Muscle of arm (tissue), 12 donors: Measurements from ENCODE around the gene STIM1. TPM values are rescaled to one million over a fixed set of nuclear protein-coding genes. Genes with fewer than 3 reads are reported as not detected.

Experiments
- DNase-seq: peaks from one replicate; pipeline ENCODE4 v3.0.0-alpha.2; 2013
- polyA plus RNA-seq, 12 donors: library from polyadenylated mRNA; unstranded; fragments of 120-200 nt; gene quantifications; one replicate each; pipeline ENCODE4 v1.2.1, GENCODE V29; 2013; ENCODE audit not compliant: insufficient read length in 12 of 12

STIM1 gene
- polyA plus RNA-seq, 12 donors, result 55.0 to 120 (median 103) TPM; not detected in 1

- DNase-seq, result peak; percentile 65
These were observed 91.6 kb downstream of the STIM1 start for GRCh38 chr11:3947061-3947460.

DNA sequence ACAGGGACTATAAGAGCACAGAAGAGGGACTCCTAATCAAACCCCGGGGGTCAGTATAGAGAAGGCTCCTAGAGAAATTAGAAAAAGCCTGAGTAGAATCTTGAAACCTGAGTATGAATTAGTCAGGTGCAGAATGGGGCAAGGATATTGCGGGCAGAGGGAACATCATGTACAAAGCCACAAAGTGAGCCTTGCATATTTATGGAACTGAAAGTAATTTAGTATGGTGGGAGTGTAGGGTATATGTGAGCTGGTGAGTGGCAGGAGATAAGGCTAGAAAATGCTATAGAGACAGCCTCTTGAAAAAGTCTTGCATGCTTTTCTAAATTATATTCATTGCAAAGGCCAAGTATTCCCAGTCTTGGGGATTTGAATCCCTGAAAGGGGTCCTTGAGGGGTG lies 93.7 kb downstream of the STIM1 start:
- DNase-seq, result no peak

- no peak for DNase-seq
These were observed 95.7 kb downstream of the STIM1 start for GRCh38 chr11:3950996-3951660.

- DNase-seq, result no peak
These were observed 97.3 kb downstream of the STIM1 start for GRCh38 chr11:3952715-3953114.

DNA sequence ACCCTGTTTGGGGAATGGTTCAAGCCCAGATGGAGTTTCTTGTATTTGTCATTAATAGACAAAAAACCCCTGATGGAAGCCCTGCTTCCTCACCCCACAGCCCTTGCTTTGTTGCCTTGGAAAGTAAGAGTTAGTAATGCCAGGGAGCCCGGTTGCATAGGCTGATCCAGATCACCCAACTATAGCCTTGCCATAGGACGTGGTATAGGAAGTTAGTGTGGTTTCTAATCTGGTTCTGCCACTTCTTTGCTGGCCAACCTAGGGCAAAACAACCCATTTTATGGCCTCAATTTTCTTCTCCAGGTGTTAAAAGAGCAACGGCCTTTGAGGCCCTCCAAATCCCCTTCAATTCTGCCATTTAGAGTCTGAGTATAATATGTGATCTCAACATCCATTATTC lies 97.9 kb downstream of the STIM1 start:
- no peak for DNase-seq

DNA sequence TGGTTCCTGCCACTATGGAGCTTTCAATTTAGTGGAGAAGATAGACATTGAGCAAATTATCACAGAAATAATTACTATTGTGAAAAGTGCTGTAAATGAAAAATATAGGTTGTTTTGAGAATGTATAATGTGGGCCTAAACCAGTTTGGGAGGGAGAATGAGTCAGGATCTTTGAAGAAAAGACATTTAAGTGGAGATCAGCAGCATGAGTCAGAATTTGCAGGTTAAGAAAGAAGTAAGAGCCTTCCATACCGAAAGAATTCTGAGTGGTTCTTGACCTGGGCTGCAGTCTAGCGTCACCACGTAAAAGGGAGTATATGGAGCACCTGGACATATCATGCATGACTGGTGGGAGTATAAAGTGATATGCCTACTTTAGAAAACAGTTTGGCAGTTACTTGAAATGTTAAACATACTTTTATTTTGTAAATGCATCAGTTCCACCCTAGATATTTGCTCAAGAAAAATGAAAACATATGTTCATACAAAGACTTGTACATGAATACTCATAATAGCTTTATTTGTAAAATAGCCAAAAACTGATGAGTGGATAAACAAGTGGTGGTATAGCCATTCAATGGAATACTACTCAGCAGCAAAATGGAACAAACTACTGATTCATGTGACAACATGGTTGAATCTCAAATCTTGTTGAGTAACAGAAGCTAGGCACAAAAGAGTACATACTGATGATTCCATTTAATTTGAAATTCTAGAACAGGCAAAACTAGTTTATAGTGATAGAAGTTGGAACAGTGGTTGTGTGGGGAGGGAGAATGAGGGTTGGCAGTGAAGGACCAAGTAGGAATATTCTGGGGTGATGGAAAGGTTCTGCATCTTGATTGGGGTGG lies 99.2 kb downstream of the STIM1 start:
- no peak for DNase-seq

DNA sequence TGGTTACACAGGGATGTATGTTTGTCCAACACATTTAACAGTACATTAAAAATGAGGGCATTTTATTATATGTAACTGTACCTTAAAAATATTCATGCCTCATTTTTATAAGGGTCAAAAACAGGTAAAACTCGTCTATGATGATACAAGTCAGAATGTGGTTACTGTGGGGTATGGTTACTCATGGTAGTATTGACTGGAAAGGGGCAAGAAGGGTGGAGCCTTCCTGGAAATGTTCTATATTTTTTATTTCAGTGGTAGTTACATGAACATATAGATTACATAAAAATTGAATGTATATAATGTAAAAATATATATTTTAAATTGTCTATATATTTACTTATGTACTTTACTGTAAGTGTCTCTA lies 99.8 kb downstream of the STIM1 start:
- DNase-seq, result no peak

- no peak for DNase-seq
These were observed 100.6 kb downstream of the STIM1 start for GRCh38 chr11:3956038-3956437.

GRCh38 chr11:3956748-3957147 lies 101.3 kb downstream of the STIM1 start:
- DNase-seq, result no peak

- DNase-seq, result no peak
These were observed 102.0 kb downstream of the STIM1 start for GRCh38 chr11:3957437-3957836.

GRCh38 chr11:3958281-3958680 lies 102.8 kb downstream of the STIM1 start:
- DNase-seq, result no peak

DNA sequence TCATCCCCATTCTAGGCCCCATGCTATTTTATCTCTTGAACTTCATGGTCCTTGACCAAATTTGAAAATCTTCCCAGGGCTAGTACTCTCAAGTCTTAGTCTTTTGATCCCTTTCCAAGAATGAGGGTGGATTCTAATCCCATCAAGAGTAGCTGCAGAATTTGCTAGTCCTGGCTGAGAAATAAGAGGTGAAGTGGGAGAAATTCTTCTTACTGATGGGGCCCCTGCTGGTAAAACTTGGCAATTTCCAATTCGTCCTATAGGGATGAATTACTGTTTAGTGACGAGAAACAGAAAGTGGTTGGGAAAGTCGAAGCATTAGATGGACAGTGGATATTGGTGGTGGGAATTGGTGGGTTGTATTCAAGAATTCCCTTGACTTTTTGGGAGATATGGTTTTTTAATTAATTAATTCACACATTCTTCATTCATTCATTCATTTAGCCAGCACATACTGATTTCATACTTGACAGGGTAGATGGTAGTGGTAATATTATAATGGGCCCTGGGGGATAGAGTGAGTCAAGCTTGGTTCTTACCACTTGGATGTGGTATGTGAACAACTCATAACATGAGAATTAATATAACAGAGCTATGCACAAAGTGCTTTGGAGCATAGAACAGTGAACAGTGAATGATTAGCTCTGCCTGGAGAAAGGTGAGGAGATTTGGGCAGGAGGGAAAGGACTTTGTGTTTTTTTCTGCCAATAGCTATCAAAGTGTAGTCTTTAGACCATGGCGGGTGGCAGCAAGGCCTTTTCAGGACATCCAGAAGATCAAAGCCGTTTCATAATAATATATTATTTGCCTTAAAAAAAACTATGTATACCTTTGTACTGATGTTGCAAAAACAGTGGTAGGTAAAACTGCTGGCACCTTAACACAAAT lies 103.8 kb downstream of the STIM1 start:
- no peak for DNase-seq

- no peak for DNase-seq
These were observed 104.4 kb downstream of the STIM1 start for GRCh38 chr11:3959903-3960265.

DNA sequence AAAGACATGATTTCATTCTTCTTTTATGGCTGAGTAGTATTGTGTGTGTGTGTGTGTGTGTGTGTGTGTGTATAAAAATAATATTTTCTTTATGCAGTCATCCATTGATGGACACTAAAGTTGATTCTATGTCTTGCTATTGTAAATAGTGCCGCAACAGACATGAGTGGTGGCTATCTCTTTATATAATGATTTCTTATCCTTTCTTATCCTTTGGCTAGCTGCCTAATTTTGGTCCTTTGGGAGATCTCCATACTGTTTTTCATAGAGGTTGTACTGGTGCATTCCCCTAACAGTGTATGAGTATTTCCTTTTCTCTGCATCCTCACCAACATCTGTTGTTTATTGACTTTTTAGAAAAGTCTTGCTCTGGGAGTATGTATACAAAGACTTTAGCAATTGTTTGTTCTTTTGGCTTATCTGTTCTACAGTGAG lies 107.0 kb downstream of the STIM1 start:
- DNase-seq, result no peak

GRCh38 chr11:3964056-3964455 lies 108.6 kb downstream of the STIM1 start:
- no peak for DNase-seq

- no peak for DNase-seq
These were observed 109.6 kb downstream of the STIM1 start for GRCh38 chr11:3964935-3965604.

DNA sequence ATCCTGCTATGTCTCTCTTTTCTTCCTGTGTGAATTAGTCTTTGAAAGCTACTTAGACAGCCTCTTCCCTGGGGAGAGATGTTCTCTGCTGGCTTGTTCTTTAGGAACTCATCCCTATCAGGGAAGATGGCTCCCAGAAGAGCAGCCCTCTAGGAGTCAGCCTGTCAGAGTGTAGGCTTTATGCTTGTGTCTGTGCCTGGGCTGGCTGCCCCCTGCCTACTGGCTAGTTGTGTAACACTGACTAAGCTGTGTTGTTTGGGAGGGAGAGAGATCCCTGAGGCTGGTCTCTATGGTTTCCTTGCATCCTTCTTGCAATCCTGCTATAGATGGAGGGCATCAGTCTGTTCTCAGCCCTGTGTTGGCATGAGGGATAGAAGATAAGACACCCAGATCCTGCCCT lies 112.2 kb downstream of the STIM1 start:
- DNase-seq, result no peak

DNA sequence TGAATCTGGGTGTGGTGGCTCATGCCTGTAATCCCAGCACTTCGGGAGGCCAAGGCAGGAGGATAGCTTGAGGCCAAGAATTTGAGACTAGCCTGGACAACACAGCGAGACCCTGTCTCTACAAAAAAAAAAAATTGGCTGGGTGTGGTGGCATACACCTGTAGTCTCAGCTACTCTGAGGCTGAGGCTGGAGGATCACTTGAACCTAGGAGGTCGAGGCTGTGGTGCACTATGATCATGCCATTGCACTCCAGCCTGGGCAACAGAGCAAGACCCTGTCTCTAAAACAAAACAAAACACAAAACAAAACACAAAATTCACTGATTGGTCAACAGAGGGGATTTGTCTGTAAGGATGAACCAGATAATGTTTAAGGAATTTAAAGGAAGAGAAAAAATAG lies 113.7 kb downstream of the STIM1 start:
- no peak for DNase-seq

GRCh38 chr11:3969613-3970012 lies 114.1 kb downstream of the STIM1 start:
- no peak for DNase-seq

DNA sequence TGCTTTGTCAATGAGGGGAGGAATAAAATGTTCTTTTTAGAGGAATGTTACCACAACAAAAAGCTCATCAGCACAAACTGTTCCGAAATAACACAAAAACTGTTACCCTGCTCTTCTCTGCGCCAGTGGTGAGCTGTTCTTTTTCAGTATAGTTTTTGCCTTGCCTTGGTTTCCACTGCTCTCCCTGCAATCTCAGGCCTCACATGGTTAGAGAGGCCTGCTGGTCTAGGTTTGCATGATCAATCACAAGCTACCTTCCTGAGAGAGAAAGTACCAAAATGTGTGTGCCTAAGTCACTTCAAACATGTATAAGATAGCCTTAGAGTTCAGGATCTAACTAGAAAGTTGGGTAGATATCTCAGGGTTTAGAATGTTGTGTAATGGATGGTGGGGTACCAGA lies 114.6 kb downstream of the STIM1 start:
- no peak for DNase-seq

DNA sequence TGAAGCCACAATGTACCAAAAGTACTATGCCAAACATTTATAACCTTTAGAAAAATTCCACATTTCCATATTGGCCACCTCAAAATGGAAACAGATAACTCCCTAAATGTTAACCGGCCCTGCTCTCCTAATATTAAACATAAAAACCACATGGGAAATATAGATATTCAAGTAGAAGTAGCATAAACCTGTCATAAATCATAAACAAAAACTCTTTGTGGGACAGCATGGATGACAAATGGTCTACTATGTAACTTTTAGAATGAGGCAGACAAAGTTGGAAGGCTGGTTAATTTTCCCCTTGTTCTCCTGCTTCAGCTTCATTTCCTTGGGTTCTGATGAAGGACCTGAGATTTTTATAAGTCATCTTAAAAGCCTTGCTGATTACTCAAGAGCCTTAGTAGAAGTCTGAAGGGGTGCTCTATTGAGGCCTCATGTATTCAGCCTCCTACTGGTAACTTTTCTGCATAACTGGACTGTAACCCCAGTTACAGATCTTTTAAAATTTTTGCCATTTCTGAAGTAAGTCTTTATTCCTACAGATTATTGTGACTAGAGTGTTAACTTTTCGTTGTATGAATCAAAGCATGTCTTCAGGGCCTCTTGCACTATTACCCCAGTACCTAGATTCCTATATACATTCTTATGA lies 116.4 kb downstream of the STIM1 start:
- no peak for DNase-seq
